Activated CD4-positive, alpha-beta T cell treated with anti-CD3 and anti-CD28 coated beads for 4 hours (primary cell): ENCODE measurements around the gene PARP11.
A peak's percentile ranks its signal among the peaks of the same experiment; 100 is the strongest.
"Not testable (repeated sequence)": the region's sequence is repeated elsewhere in the genome, so short reads cannot be mapped to it uniquely, and the experiment has no call there.

ENCODE experiments used
- DNase-seq, 2 donors: peaks; one replicate each; pipeline ENCODE4 v3.0.0-alpha.2; 2020

Gene PARP11

DNA sequence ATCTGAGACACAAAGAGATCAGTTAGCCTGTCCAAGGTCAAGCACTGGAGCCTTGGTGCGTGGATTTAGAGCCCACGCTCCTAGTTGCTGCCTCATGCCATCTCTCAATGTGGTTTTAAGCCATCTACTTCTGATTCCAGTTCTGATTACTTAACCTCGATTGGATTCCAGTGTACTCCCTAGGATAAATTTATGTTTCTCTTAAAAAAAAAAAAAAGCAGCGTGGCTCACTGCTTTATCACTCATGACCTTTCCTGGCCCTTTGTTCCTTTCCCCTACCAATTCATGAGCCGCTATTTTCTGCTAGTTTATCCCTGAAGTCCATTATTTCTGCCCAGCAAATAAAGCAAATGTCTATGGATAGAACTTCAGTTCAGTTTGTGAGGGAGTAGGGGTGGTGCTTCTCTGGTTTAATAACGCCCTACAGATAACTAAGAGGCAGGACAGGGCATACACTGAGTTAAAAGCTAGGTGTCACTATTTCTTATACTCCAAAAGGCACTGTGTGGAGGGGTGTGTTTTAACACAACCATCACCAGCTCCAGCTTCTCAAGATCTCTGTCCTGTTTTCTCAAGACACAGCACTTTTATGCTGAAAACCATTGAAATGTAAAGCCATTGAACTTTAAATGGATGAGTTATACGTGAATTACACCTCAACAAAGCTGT is 9.8 kb upstream of the PARP11 start:
- no peak for DNase-seq

DNA sequence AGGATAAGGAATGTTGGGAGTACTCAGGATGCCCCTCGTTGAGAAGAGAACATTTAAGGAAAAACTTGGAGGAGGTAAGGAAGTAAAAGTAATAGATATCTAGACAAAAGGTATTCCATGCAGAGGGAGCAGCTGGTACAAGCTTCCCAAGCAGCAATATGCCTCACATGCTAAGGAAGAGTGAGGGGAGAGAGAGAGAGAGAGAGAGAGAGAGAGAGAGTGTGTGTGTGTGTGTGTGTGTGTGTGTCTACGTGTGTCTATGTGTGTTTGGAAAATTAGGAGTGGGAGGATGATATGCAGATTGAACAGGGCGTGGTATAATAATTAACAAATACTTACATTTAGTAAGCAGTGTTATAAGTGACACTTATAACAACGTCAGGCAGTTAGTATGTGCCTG is 9.2 kb upstream of the PARP11 start:
- no peak for DNase-seq

DNA sequence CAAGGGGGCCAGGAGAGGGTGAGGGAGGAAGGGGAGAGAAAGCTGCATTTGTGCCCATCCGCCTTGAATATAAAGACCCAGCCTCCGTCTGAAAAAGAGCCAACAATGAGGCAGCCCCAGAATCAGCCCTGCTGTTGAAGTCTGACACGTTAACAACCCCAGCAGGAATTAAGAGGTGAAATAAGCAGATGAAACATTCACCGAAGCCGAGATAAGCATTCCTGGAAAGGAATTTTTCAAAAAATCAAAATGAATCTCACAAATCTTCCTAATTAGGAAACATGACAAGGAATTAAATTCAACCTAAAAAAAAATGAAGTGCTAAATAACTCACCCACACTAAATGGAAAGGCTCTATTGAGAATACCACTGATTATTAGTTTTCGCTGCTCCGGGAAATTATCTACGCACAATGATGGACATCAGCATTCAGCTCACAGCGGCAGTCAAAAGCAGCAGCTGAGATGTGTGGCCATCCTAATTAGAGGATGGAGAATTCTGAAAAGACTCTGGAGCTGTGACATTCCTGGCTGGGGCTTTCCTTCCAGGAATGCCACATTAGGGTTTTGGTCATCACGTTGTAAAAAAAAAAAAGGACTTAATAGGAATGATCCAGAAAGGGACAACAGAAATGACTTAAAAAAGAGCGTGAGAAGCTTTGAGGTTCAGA is 8.2 kb upstream of the PARP11 start:
- DNase-seq = no peak

DNA sequence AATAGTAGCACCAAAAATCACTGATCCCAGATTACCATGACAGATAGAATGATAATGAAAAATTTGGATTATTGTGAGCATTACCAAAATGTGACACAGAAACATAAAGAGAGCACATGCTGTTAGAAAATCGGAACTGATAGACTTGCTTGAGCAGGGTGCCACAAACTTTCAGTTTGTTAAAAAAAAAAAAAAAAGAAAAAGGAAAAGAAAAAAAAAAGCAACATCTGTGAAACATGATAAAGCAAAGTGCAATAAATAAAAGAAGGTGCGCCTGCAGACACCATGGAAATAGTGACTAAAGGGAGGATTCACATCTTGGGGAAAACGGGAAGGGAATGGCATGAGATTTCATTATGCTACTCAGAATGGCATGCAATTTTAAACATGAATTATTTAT is 6.6 kb upstream of the PARP11 start:
- DNase-seq = no peak

DNA sequence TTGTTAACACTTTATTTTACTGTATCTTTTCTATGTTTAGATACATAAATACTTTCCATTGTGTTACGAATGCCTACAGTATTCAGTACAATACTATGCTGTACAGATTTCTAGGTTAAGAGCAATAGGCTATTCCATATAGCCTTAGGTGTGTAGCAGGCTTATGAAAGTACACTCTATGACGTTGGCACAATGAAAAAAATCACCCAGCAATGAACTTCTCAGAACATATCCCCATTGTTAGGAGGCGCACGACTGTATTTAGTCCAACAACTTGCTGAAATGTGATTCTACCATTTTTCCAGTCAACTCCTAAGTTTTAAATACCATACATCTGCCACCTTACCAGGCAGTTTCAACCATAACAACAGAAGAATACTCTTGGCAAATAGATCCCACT is 1.8 kb downstream of the PARP11 start:
- DNase-seq = no peak

DNA sequence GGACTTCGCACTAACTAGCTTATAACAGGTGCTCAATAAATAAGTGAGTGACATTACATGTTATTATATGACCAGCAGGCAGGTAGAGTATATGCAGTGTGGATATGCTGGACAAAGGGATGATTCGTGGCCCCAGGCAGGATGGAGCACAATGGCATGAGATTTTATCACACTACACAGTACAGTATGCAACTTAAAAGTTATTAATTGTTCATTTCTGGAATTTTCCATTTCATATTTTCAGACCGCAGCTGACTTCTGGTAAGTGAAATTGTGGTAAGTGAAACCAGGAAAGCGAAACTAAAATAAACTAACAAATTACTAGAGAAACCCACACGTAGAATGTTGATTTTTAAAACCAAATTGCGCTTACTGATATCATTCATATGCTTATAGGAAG is 3.3 kb downstream of the PARP11 start:
- peak; percentile 22 to 42 for DNase-seq

DNA sequence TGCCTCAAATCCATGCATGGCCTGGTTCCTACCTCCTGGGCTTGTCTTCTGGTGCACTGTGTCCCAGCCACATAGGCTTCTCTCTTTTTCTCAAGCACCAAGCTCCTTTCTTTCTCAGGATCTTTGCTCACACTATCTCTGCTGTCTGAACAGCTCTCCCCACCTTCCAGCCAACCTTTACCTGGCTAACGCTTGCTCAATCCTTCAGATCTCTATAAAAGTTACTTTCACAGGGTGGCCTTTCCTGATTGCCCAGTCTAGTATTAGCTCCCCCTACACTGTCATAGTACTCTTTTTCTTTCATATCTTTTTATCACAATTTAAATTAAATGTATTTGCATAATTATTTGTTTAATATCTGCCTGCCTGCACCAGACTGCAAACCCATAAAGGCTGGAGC is 3.8 kb downstream of the PARP11 start:
- DNase-seq = no peak

DNA sequence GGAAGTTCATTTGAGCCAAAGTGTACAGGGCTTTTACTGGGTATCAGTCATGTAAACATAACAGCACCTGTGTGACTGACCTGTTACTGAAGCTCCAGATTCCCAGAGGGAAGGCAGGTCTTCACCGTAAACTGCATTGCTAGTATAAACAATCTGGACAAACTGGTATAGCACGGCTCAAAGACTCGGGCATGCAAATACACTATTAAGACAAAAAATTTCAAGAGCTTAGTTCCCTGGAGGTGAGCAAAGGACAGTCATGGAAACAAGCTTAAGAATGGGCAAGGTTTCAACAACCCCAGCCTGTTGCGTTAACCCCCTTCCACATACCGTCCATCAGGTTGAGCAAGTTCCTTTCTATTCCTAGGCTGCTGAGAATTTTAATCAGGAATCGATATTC is 9.4 kb downstream of the PARP11 start:
- no peak for DNase-seq

DNA sequence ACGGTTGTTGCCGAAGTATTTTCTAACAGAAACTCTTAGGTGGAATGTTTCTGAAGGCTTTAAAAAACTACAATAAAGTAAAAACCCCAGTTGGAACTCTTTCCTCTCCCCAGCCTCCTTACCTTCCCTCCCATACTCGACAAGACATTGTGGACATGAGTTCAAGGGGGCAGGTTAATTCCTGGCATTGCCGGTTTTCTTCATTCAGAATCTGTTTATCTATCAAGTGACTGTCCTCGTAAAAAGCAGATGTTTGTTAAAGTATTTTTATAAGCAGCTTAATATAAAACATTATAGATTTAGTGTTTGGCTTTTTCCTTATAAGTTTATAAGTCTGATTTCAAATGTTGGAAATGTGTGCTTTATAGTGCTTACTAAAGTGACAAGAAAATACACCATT is 30.7 kb downstream of the PARP11 start:
- no peak for DNase-seq

DNA sequence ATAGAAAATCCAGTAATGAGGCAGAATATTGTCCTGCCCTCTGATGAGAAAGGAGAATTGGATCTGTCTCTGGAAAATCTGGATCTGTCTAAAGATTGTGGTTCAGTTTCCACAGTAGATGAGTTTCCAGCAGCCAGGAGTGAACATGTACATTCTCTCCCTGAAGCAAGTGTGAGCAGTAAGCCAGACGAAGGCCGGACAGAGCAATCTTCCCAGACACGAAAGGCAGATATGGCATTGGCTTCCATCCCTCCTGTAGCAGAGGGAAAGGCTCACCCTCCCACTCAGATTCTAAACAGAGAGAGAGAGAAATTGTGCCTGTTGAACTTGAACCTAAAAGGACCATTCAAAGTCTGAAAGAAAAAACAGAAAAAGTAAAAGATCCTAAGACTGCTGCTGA is 31.4 kb downstream of the PARP11 start:
- no peak for DNase-seq

DNA sequence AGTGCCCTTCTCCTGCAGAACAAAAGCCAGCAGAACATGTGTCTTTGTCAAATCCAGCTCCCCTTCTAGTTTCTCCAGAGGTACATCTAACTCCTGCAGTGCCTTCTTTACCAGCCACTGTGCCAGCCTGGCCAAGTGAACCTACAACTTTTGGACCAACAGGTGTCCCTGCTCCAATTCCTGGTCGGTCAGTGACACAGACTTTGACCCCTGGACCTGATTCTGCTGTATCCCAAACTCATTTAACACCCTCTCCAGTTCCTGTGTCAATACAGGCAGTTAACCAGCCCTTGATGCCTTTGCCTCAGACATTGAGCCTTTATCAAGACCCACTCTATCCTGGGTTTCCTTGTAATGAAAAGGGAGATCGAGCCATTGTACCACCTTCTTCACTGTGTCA is 32.4 kb downstream of the PARP11 start:
- not testable (repeated sequence) for DNase-seq

DNA sequence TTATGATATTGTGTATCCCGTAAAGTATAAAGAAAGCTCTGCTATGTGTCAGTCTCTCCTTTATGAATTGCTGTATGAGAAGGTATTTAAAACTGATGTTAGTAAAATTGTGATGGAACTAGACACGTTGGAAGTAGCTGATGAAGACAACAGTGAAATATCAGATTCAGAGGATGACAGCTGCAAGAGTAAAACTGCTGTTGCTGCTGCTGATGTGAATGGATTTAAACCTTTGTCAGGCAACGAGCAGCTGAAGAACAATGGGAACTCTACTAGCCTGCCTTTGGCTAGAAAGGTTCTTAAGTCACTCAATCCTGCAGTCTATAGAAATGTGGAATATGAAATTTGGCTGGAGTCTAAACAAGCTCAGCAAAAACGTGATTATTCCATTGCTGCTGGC is 33.5 kb downstream of the PARP11 start:
- DNase-seq = not testable (repeated sequence)

DNA sequence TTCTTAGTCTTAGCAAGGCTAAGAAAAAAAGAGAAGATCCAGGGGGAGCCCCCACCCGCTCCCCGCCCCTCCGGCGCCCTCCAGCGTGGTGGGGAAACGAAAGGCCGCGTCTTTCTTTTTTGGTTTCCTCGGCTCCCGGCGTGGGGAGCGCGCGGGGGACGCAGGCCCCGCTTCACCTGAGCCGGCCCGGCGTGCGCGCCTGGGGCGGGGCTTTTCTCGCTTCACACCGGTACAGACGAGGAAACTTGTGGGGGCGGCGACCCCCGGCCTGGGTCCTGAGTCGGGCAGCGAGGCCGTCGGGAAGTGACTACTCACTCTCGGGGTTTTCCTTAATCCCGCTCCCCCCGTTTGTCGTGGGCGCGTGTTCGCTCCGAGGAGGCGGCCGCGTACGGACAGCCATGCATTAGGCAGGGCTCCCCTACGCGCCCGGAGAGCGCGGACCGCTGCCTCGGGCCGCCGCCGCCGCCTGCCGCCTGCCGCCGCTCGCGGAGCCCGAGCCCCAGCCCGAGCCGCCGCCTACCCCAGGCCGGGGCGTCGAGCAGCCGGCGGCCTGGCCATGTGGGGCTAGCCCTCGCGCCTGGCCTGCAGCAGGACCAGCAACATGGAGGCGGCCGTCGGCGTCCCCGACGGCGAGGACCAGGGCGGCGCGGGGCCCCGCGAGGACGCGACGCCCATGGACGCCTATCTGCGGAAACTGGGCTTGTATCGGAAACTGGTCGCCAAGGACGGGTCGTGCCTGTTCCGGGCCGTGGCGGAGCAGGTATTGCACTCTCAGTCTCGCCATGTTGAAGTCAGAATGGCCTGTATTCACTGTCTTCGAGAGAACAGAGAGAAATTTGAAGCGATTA is 34.3 kb downstream of the PARP11 start:
- peak; percentile 49 to 55 for DNase-seq

DNA sequence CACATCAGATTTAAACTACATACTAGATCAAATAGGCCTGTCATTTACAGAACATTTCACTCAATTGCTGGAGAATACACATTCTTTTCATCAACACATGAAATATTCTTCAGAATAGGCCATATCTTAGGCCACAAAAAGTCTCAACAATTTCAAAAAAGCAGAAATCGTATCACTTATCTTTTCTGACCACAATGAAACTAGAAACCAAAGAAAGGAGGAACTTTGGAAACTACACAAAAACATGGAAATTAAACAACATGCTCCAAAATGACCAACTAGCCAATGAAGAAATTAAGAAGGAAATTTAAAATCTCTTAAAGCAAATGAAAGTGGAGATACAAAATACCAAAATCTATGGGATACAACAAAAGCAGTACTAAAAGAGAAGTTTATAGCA is 35.1 kb downstream of the PARP11 start:
- no peak for DNase-seq

DNA sequence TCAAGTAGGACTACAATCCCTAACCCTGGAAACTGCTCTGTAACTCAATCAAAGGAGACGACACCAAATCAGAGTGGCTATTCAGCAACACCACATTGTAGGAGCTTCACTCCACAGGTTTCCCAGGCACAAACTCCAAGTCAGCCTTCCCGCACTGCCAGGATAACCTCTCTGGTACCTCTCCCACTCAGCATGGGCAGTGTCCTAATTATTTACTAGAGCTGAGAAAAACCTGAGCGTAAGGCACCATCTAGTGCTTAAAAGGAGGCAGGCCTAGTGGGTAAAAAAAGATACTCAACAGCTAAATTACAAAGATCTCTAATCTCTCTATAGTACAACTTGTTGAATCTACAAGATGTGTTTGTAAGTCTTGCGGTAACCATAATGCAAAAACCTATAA is 36.1 kb downstream of the PARP11 start:
- no peak for DNase-seq

DNA sequence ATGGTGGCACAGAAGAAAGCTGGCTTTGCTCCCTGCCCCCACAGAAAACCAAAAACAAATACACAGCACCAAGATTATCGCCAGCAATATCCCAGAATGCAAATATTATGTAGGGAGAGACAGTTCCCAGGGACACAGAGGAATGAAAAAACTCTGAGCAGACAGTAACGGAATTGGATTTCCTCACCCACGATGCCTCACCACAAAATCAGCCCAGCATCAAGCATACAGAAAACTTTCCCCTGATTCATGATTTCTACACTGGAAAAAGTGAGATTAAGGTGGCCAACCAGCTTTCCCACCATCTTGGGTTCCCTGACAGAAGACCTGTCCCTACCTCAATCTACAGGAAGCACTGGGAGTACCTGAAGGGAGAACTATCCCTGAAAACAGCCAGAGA is 36.6 kb downstream of the PARP11 start:
- DNase-seq = no peak

DNA sequence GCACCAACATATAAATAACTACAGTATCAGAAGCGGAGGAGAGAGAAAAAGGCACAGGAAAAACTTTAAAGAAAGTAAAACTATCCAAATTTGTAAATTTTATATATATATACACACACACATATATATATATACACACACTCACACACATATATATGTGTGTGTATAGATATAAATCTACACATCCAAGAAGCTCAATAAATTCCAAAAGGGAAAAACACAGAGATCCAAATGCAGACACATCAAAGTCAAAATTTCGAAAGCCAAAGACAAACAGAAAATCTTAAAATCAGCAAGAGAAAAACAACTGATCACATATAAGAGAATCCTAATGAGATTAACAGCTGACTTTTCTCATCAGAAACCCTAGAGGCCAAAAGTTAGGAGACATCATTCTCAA is 37.3 kb downstream of the PARP11 start:
- no peak for DNase-seq

DNA sequence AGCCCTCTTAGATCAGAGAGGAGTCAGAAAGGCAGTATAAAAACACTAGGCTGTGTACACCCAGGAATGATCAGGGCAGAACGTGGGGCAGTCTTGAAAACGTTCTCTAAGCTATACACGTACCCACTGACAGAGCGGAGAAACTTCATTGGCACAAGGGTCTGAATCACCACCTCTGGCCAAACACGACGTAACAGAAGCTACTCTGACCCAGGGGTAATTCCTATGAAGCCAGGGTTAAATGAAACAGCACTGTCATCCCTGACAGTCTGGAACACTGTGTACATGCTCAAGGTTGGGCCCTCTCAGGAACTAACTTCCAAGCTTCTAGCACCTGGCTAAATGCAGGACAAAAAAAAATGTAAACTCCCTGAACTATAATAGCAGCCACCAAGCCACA is 38.4 kb downstream of the PARP11 start:
- DNase-seq = no peak

DNA sequence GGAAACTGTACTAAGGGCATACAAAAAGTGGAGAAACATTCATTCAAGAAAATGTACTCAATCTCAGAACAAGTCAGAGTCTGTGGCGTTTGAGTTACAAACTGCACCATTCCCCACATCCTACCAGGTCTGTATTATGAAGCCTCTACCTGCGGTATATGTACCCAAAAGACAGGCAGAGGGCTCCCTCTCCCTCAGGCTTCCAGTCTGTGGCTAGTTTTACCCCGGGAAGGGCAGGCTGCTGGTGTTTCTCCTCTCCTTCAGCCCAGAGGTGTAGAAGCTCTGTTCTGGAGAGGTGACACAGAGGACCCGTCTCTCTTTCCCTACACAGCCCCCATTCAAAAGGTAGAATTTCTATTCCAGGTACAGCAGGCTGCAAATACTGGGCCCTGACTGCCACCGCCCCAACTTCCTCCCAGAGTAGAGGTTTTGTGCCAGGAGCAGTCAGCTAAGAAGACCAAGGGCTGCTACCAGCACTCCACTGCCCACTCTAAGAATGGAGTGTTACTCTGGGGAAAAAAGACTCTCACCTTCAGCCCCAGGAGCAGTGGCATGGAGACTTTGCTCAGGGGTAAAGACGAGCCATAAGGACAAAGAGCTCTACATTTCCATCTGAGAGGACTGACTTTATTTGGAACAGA is 39.4 kb downstream of the PARP11 start:
- DNase-seq = no peak

DNA sequence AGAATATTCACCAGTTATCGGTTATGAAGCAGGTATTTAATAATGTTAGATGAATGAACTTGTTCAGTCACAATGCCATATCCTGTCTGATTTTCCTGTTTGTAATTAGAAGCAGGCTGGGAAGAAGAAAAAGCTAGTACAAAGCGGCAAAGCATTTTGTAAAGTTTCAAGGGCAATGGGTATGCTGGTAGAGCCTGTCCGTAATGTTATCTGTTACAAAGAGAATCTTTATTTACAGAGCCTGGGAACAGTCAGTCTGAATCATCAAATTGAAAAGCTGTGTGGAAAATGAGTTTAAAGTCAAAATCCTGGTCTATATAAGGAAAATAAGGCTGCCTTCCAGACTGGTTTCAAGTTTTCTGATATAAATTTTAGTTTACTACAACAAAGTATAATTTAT is 40.5 kb downstream of the PARP11 start:
- DNase-seq = no peak

DNA sequence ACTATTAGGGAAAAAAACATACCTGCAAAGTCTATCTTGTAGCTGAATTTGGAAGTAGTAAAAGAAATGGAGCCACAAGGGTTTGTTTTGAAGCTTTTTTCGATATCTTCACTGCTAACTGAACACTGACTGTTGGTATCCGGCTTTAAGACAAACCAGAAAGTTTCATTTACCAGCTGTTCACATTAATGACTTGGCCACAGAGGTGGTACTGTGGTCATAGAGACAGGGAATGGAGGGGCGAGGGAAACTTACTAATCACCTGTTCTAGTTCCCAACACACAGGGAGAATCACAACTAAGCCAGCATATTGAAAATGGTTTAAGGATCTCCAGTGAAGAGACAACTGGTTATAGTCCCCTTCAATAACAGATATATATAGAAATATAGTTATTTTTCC is 44.3 kb downstream of the PARP11 start:
- DNase-seq = no peak

DNA sequence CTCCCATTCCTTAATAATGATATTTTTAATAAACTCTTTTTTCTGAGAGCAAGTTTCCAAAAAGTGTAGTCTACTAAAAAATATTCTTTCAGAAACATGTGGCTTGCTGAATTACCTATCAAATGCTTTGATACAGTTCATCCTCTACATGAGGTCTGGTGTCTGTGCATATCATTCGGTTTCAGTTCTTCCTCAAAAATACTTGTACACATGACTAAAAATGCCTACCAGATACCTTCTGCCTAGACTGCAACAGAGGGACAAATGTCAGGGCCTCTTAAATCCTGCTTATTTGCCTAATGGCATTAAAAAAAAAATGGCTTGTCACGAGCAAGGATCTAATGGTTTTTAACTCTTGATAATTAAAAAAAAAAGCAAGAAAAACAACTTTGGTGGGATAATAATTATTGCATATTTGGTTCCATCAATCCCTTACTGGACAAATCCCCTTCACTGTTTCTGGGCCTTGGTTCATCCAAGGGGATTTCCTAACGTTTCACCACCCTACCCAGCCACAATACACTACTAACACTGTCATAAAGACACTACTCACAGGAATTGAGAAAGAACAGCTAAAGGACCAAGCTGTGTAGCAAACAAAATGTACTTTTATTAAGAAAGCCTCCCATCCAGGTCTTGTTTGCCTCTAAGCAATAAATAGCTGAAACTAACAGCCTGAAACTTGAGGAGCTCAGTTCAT is 45.7 kb downstream of the PARP11 start:
- no peak for DNase-seq

DNA sequence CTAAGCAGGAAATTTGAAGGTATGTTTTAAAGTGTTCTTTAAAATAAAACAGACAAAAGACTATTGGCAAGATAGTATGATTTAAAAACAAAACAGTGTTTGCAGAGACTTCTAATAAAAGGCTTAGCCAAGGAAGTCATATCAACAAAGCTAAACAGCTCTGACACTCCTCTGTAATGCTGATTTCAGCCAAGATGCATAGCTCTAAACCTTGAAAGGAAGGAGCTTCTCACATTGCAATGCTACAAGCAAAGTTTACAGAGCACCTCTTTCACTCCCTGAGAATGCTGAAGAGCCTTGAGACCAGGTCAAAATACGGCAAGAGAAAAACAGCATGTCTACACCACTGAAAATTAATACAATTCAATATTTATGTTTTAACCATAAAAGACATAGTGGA is 51.8 kb downstream of the PARP11 start:
- no peak for DNase-seq
